GM19395 (cell line): ENCODE results near the gene RIMKLA.
A peak's percentile ranks its signal among the peaks of the same experiment; 100 is the strongest.

ENCODE experiments used
- ATAC-seq: cut with Tn5 transposase; IDR thresholded peaks from one replicate; pipeline ENCODE4 v1.9.1; 2021; ENCODE audit warnings: mild to moderate bottlenecking, moderate library complexity; ENCODE audit not compliant: unreplicated experiment

Gene RIMKLA

DNA sequence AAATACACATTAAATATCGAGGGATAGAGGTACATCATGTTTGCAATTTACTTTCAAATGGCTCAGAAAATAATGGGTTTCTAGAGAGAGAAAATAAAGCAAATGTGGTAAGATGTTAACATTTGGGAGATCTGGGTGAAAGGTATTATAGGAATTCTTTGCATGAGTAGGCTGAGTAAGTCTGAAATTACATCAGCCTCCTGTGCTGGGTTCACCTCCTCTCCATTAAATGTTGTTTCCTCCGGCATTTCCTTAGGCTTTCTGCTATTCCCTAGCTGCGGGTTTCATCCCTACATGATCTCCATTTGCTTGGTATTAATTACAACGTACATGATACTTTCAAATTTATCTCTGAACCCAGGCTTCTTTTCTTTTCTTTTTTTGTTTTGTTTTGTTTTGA is 43.6 kb downstream of the RIMKLA start:
- no peak for ATAC-seq

DNA sequence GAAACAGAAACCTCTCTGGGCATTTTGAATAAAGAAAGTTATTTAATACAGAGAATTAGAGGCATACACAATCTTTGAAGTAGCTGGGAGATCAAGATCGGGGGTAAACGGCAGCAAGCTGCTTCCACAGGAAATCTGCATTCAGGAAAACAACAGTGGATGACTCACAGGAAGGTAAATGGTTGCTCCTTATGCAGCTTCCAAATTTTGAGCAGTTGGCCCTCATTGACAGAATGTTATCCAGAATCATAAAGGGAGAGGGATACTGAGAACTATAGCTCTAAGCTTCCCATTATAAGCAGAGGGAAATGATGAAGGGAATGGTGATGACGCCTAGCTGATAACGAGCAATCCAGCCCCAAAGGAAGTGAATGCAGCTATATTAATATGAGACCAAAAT is 46.6 kb downstream of the RIMKLA start:
- no peak for ATAC-seq

DNA sequence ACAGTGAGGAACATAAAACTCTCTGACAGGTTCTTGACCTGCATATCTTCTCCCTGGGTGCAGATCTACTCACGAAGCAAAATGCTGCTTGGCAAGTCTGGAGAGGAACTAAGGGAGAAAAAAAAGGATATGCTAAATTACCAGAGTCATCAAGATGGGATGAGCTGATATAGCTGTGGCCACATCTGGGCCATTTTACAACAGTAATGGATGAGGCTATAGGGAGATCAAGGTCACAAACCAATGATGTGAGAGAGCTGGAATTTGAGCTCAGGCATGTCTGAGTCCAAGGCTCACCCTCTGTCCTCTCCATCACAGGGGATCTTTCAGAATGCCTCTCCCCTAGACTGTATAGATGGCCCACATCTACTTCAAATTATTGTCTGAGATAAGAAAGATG is 49.0 kb downstream of the RIMKLA start:
- no peak for ATAC-seq

- ATAC-seq = no peak
Observed at GRCh38 chr1:42430286-42431135, 49.9 kb downstream of the RIMKLA start.

- ATAC-seq = no peak
Observed at GRCh38 chr1:42431514-42431913, 50.9 kb downstream of the RIMKLA start.

- ATAC-seq = no peak
Observed at GRCh38 chr1:42432714-42433113, 52.1 kb downstream of the RIMKLA start.

- ATAC-seq = no peak
Observed at GRCh38 chr1:42433369-42433768, 52.8 kb downstream of the RIMKLA start.

GRCh38 chr1:42434340-42434739 is 53.7 kb downstream of the RIMKLA start:
- ATAC-seq = no peak

DNA sequence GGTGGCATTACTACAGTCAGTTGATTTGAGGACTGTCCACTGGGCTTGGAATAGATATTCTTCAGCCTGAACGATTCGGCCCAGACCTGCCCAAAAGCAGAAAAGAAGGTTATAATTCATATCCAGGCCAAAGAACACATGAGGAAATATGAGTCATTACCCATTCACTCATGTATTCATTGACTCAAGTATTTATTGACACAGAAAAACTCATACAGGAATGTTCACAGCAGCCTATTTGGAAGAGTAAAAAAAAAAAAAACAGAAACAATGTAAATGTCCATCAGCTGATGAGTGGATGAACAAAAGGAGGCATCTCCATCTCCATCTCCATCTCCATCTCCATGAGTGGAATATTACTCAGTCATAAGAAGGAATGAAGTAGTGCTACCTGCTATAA is 59.3 kb downstream of the RIMKLA start:
- ATAC-seq = no peak

GRCh38 chr1:42442662-42443061 is 62.1 kb downstream of the RIMKLA start:
- no peak for ATAC-seq

DNA sequence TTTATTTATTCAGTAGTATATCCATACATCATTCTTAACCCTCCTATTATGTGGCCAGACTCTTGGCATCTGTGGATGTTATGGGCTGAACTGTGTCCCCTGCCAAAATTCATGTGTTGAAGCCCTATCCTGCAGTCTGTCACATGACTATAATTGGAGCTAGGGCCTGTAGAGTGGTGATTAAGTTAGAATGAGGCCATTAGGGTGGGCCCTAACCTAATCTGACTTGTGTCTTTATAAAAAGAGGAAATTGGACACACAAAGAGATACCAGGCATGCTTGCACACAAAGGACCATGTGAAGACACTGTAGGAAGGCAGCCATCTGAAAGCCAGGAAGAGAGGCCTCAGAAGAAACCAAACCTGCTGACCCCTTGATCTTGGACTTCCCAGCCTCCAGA is 68.7 kb downstream of the RIMKLA start:
- no peak for ATAC-seq

DNA sequence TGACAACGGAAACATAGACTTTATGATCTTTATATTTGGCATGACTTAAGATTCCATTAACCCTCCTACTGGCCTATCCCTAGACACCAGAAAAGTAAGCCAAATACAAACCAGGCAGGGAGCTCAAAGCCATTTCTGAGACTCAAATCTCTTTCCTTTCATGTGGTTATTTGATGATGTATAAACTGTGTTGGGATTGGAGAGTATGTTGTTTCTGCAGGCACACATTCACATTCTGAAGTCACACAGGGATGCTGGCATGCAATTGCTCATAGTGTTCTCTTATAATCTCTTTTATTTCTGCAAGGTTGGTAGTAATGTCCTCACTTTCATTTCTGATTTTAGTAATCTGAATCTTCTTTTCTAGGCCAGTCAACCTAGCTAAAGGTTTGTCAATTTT is 69.5 kb downstream of the RIMKLA start:
- ATAC-seq = no peak

DNA sequence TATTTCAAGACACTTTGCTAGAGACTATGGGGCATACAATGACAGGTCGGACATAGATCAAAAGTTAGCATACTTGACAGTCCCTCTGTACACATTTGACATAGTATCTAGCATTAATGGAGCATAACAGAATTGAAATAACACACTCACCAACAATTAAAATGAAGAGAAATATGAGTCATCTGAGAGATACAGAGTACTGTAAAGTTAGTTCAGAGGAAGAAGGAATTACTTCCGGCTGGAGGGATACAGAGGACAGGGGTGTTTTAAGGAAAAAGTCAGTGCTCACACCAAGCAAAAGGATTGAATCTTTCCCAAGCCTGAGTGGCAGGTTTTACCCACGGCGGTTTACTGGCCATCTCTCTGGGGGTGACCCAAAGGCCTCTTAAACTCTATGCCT is 72.8 kb downstream of the RIMKLA start:
- ATAC-seq = no peak

- ATAC-seq = no peak
Observed at GRCh38 chr1:42454403-42454802, 73.8 kb downstream of the RIMKLA start.

GRCh38 chr1:42456010-42456753 is 75.6 kb downstream of the RIMKLA start, which contains the start of the genes PPCS and ZMYND12:
Gene PPCS (plus strand): TSS chr1:42456543. CDS start chr1:42456566, 23 bp downstream.
Gene ZMYND12 (minus strand): TSS chr1:42456022. CDS start chr1:42455997, 25 bp downstream.
- peak; percentile 88 for ATAC-seq

- peak; percentile 64 for ATAC-seq
Observed at GRCh38 chr1:42456754-42457089, 76.1 kb downstream of the RIMKLA start.

- no peak for ATAC-seq
Observed at GRCh38 chr1:42461196-42461595, 80.6 kb downstream of the RIMKLA start.

- ATAC-seq = peak; percentile 99
Observed at GRCh38 chr1:42462828-42463763, 82.5 kb downstream of the RIMKLA start, which contains the start of gene CCDC30. Gene CCDC30 (plus strand): TSS chr1:42463286. CDS start chr1:42480552, 17,266 bp downstream.

GRCh38 chr1:42463921-42464320 is 83.3 kb downstream of the RIMKLA start:
- ATAC-seq = no peak

DNA sequence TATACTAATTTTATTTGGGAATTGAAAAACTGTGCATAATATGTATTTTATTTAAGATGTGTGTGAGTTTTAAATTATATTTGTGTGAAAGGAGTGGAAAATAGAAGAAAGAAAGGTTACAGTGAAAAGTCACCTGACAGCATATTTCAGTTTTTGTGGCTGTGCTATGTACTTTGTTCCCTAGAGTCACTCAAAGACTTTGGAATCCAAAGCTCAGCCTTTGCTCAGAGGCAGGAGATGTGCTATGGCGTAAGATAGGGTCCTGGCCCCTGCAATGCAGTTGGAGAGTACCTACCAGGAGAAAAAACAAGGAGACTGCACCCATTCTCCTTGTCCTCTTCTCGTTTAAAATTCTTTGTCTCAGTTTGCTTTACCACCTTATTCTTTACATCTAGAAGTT is 85.4 kb downstream of the RIMKLA start:
- ATAC-seq = no peak

DNA sequence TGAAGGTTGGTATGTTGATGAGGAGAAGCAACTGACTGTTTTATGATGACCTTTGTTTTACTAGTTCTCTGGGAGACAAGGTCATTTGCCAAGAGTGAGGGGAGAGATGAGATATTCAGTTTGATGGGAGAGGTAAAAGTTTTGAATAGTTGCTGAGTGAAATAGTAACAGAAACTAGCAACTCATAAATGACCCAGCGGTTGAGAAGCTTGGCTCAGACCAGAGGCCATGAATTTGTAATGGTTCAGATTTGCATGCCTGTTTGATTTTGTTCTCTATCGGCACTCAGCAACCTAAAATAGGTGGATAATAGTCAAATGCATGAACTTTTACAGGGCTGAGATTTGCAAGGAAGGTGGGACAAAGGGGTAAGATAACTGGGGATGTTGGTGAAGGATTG is 89.1 kb downstream of the RIMKLA start:
- ATAC-seq = no peak
